HG03469 (cell line): ENCODE measurements around the gene TMCC2.

Source experiments
- ATAC-seq: cut with Tn5 transposase; IDR thresholded peaks from one replicate; pipeline ENCODE4 v1.9.1; 2021; ENCODE audit warnings: mild to moderate bottlenecking, moderate library complexity, moderate number of reproducible peaks; ENCODE audit not compliant: unreplicated experiment

TMCC2 gene

DNA sequence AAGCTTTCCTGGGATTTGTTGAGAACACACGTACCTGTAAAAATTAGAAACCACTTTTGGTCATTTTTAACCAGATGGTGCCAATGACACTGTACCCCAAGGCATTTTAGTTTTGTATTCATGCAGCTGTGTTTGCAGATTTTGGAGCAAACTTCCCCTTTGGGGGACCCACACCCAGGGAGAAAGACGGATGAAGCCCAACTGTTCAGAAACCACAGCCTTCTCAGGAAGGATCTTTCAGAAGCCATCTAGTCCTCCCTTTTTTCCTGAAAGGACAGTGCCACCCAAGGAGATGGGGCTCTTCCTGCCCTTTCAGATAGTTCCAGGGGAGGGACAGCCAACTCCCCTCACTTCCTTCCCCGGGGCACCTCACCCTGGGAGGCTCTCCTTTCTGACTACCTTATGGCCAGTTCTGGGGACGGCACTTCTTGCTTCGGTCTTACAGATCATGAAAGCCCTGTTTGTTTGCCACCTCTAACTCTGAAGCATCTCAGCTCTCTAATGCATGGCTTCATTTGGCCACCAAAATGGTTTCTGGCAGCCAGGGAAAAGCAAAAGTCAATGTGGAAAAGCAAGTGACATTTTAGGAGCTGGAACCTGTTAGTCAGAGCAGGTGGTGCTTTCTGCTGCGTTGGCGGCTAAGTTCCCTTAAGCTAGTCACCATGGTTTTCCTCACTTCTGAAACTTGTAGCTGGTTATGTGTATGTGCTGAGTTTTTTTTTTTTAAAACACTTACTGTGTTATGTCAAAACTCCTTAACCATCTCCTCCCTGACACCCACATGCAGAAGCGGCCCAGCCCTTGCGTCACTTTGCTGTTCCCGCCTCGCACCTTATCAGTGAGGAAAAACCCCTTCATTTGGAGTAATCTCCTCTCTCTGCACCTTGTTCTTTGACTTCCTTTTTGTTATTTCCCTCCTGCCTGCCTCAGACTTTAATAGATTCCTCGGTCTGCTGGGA, 10.1 kb downstream of the TMCC2 start:
- no peak for ATAC-seq

DNA sequence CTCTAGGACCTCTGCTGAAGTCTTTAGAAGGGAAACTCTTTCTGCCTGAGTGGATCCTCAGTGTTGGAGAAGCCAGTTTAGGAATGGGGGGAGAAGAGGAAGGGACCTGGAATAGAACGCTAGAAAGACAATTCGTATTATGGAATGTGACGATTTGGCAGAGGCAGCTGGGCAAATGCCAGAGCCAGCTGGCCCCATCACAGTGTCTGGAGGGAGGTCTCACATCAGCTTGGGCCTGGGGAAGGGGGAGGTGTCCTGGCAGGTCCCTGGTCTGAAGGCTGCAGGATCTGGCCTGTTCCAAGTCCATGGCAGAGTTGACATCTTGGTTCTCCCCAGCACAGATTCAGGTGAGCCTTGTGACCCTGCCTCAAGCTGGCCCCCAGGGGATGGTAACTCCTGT, 11.3 kb downstream of the TMCC2 start:
- no peak for ATAC-seq

DNA sequence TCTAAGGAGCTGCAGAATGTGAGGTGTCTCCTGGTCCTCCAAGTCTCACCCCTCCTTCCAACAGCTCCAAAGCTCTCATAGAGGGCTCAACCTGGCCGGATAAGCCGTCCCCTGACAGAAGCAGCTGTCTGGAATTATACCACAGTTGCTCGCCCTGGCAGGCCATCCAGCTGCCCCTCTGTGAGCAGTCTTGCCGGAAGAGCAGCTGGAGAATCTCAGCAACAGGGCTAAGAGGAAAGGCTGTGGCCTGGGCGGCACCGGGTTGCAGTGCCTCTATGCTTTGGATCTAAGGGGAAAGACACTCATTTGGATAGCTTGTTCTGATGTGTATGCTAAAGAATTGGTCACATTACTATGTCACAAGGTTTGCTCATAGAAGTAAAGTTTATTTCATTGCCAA, 12.4 kb downstream of the TMCC2 start:
- ATAC-seq, result no peak

- no peak for ATAC-seq
Observed at GRCh38 chr1:205240569-205240968, 12.8 kb downstream of the TMCC2 start.

GRCh38 chr1:205241366-205242030, 13.8 kb downstream of the TMCC2 start:
- no peak for ATAC-seq

GRCh38 chr1:205243350-205244191, 15.8 kb downstream of the TMCC2 start:
- ATAC-seq, result no peak

DNA sequence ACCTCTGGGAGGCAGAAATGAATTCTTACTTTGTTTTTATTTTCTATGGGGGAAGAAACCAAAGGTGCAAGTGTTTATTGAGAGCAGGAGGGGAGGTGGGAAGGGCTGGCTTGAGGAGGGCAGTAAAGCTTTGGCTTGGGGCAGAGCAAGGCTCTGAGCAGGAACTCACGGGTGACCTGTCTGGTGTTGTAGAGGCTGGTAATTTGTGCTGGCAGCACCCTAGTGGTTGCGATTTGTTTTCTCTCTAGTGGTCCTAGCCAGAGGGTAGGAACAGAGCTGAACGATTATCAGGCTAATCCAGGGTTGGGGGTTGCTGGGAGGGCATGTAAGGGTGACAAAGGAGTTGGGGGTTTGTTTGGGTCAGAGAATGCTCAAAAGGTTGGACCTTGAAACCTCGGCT, 16.6 kb downstream of the TMCC2 start:
- ATAC-seq, result no peak

- no peak for ATAC-seq
Observed at GRCh38 chr1:205245096-205245495, 17.4 kb downstream of the TMCC2 start.

DNA sequence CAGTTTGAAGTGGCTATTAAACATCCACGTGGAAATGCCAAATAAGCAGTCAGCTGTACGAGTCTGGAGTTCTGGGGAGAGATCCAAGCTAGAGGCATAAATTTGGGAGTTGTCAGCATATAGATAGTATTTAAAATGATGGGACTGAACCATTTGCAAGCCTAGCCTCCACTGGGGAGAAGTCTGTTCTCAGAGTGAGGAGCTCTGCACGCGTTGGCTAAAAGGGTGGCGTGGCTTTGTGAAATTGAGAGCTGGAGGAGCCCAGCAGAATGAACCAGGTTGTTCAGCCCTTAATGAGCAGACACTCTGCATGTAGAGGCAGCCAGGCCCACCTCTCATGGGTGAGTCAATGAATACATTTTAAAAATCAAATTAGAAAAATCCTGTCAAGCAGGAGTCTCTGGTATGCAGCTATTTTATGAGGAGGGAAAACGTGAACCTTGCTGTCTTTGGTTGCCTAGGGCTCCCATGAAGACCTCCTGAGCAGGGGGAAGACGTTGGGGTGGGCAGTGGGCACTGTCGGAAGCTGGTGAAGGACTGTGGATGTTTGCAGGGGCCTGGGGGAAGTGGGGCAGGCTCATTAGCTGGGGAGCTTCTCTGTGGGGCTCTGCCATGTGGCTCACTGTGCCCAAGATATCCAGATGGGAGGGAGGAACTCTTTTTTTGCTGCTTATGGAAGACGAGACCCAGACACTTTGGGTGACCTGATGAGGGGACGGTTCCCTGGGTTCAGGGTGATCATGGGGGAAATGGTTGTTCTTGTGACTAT, 18.8 kb downstream of the TMCC2 start:
- no peak for ATAC-seq

- ATAC-seq, result no peak
Observed at GRCh38 chr1:205247130-205247921, 19.6 kb downstream of the TMCC2 start.

DNA sequence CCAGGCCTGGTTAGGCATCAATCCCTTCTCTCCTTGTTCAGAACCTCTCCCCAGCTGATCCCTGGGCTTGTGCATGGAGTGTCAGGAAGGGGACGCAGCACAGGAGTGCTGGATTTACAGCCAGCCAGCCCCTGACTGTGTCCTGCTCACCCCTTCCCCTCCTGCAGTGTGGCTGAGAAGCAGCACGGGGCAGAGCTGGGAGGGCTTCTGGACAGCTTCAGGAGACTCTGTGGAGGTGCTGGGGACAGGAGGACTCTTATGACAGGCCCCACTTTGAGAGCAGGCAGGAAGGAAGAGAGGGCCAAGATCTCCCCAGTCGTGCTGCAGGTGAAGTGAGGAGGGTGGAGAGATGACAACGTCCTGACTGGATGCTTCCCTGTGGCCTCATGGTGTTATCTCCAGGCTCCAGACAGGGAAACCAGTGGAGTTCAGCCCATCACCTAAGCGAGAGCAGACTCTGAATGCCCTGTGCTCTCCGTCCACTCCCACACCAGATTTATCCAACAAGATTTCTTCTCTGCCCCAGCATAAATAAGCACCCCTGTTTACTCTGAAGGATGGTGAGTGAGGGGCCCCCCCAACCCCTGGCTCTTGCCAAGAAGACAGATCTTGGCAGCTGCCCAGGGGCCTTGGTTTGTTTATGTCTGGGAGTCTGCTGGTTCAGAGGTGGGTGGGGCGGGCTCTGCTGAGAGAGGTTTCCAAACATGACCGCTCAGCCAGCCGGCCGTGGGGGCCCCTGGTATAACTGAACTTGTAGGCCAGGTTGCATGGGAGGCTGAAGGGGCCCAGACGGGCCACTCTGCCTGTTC, 21.3 kb downstream of the TMCC2 start:
- ATAC-seq, result no peak

DNA sequence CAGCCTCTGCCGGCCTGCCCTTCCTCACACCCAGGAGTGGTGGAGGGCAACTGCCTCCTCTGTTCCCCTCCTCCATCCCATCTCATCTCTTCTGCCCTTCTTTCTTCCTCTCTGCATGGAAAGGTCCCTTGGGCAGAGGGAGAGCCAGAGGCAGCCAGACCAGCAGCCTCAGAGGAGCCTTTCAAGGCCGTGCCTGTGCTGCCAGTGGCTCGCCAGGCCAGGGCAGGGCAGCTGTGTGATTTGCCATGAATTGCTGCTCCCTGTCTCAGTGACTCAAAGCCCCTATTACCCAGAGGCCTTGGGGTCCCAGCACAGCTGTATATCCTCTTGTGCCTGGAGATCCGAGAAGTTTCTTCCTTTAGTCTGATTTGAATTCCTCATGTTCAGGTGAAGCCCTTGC, 21.9 kb downstream of the TMCC2 start:
- no peak for ATAC-seq

DNA sequence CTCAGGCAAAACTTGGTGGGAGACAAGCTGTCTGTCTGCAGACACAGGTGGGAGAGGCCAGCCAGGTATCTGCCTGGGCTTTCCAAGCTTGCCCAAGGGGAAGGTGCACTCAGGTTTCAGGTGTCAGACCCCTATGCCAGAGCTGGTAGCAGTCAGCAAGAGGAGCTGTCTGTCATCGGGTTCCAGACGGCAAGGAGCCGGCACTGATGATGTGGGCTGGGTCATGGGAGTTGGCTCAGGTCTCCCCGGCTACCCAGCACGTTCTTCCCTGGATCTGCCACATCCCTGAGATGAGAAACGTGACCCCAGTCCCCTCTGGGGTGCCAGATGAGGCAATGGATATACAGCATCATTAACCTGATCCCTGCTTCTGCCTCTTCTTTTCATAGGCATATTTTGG, 23.0 kb downstream of the TMCC2 start:
- no peak for ATAC-seq

DNA sequence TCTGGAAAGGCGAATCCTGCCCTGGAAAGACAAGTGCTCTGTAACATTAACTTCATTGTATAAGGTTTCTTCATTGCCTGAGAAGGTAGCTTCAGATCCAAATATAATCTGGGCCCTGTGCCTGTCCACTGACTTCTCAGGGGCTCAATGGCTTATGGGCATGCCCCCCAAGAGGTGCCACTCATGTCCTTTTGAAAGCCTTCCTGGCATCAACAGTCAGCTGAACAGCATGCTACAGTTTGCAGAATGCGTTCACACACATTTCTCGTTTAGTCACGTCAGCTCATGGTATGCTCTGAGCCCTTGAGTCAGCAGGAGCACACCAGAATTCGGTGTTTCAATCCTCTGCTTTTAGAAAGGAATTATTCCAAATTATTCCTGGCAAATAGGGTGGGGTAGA, 23.8 kb downstream of the TMCC2 start:
- no peak for ATAC-seq

- ATAC-seq, result no peak
Observed at GRCh38 chr1:205255941-205256780, 28.4 kb downstream of the TMCC2 start.

GRCh38 chr1:205256951-205257625, 29.3 kb downstream of the TMCC2 start:
- ATAC-seq, result no peak

DNA sequence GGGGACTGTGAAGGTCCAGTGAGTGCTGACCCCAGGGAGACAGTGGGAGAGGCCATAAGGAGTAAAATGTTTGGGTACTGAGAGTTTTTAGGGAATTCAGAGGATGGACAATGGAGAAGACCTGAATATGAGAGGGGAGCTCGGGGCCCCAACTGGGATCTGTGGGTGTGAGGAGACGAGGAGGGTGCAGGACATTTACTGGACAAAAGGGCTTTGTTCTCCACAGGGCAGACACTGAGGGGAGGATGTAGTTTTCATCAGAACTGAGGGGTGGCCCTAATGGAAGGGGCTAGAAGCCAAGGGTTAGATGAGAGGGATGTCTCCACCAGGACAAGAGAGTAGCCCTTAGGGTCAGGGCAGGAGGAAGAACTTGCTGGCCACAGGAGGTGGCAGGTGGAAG, 30.0 kb downstream of the TMCC2 start:
- ATAC-seq, result no peak
